A673 (cell line): ENCODE results near the gene METTL1. TPM values are rescaled to one million over a fixed set of nuclear protein-coding genes. Genes with fewer than 3 reads are reported as not detected.

ENCODE experiments used
- BruUV-seq: library from RNA; stranded (reverse); fragments of 400-500 nt; replicated peaks from 2 replicates; lab custom pipeline; 2021; lab: Mats Ljungman, UMichigan
- CTCF ChIA-PET: fragments of 300-600 bp; sonication (Branson Sonifier 250); formaldehyde crosslinking; loops from one replicate; lab custom pipeline; 2022; ENCODE audit warnings: antibody characterized with exemption; lab: Charles Lee
- POLR2A ChIA-PET: fragments of 300-600 bp; sonication (Branson Sonifier 250); formaldehyde crosslinking; loops from one replicate; lab custom pipeline; 2022; ENCODE audit warnings: antibody characterized with exemption; ENCODE audit not compliant: low non-redundant PET; lab: Charles Lee
- DNase-seq: peaks from one replicate; pipeline ENCODE4 v3.0.0-alpha.2; 2015; ENCODE audit warnings: low spot score
- H3K27ac ChIP-seq: fragments of 200-600 bp; sonication (generic); 2 replicates; pipeline ENCODE4 v1.5.1; 2016; ENCODE audit warnings: mixed run types, low read depth, mild to moderate bottlenecking, mixed read lengths, antibody characterized with exemption, low read length; ENCODE audit not compliant: poor library complexity, severe bottlenecking
- H3K27me3 ChIP-seq: fragments of 200-600 bp; sonication (generic); replicated peaks from 2 replicates; pipeline ENCODE4 v1.6.1; 2017; ENCODE audit warnings: mixed run types, low read depth, mild to moderate bottlenecking, mixed read lengths, antibody characterized with exemption, low read length; ENCODE audit not compliant: insufficient read depth, poor library complexity
- H3K36me3 ChIP-seq: fragments of 200-600 bp; sonication (generic); 2 replicates; pipeline ENCODE4 v1.6.1; 2016; ENCODE audit warnings: mixed run types, mild to moderate bottlenecking, mixed read lengths, antibody characterized with exemption, low read length; ENCODE audit not compliant: insufficient read depth, poor library complexity, severe bottlenecking
- H3K4me1 ChIP-seq: fragments of 200-600 bp; sonication (generic); 2 replicates; pipeline ENCODE4 v1.6.1; 2017; ENCODE audit warnings: mixed run types, mild to moderate bottlenecking, mixed read lengths, antibody characterized with exemption, low read length; ENCODE audit not compliant: insufficient read depth, poor library complexity, severe bottlenecking
- H3K4me3 ChIP-seq: fragments of 200-600 bp; sonication (generic); 2 replicates; pipeline ENCODE4 v1.5.1; 2016; ENCODE audit warnings: low read depth, mixed run types, mild to moderate bottlenecking, mixed read lengths, low read length; ENCODE audit not compliant: poor library complexity, severe bottlenecking
- H3K9me3 ChIP-seq: fragments of 200-600 bp; sonication (generic); 2 replicates; pipeline ENCODE4 v1.6.1; 2016; ENCODE audit warnings: mixed run types, low read depth, mild to moderate bottlenecking, mixed read lengths, antibody characterized with exemption, low read length; ENCODE audit not compliant: poor library complexity, severe bottlenecking
- CTCF ChIP-seq: fragments of 300-800, 200-600 bp; sonication (generic); conservative IDR thresholded peaks from 2 replicates; pipeline ENCODE4 v1.5.1; 2017; ENCODE audit warnings: low read depth, mild to moderate bottlenecking, antibody characterized with exemption, low read length, moderate library complexity, mixed read lengths
- EZH2 ChIP-seq: fragments of 200-600 bp; sonication (generic); IDR thresholded peaks from 2 replicates; pipeline ENCODE4 v1.6.1; 2017; ENCODE audit warnings: borderline replicate concordance, low read depth, mild to moderate bottlenecking, mixed read lengths, antibody characterized with exemption, low read length; ENCODE audit not compliant: poor library complexity, severe bottlenecking
- intact Hi-C: fragments of 100-400 bp; cut with micrococcal nuclease; formaldehyde crosslinking; loops from one replicate; pipeline ENCODE4 v1.10.0; 2022; ENCODE audit not compliant: unreplicated experiment
- total RNA-seq: library from RNA; stranded (reverse); gene quantifications from 2 replicates; pipeline ENCODE4 v1.2.3, GENCODE V29; 2021

The METTL1 gene
- total RNA-seq, 1 experiment from 2014 or later, result 55.6 TPM

- no TSS peak for BruUV-seq
These were observed 37.3 kb downstream of the METTL1 start for GRCh38 chr12:57734591-57734990.

GRCh38 chr12:57733928-57734327 lies 38.0 kb downstream of the METTL1 start:
- DNase-seq, result no peak
- BruUV-seq, result no TSS peak
- Histone ChIP-seq H3K27me3 (peaks cover 18% of the 10 kb centered on the region), H3K9me3 (no peaks in the 10 kb centered on the region), H3K27ac (no peak overlapping the region), H3K4me1 (peaks cover 17% of the 10 kb centered on the region), H3K36me3 (no peaks in the 10 kb centered on the region), H3K4me3 (no peak overlapping the region)
- POLR2A ChIA-PET, result no interaction called here
- CTCF ChIA-PET, result no interaction called here
- TF ChIP-seq EZH2 (no peak), CTCF (no peak)
- intact Hi-C loops, result no loop called here

More at GRCh38 chr12:57734591-57734990, 37.3 kb downstream of the METTL1 start:
- DNase-seq, result no peak
- H3K27ac ChIP-seq, result no peak overlapping the region
- intact Hi-C loops, result no loop called here
- no peaks in the 10 kb centered on the region for H3K9me3 ChIP-seq
- TF ChIP-seq CTCF, result no peak
- TF ChIP-seq EZH2, result no peak
- H3K4me1 ChIP-seq, result peaks cover 22% of the 10 kb centered on the region
- no peaks in the 10 kb centered on the region for H3K36me3 ChIP-seq
- no peak overlapping the region for H3K4me3 ChIP-seq
- CTCF ChIA-PET, result no interaction called here
- H3K27me3 ChIP-seq, result peaks cover 18% of the 10 kb centered on the region
- POLR2A ChIA-PET, result no interaction called here

- no peak for DNase-seq
- Histone ChIP-seq H3K4me1 (peaks cover 16% of the 10 kb centered on the region), H3K36me3 (no peaks in the 10 kb centered on the region), H3K27me3 (peaks cover 18% of the 10 kb centered on the region), H3K9me3 (no peaks in the 10 kb centered on the region), H3K27ac (no peak overlapping the region), H3K4me3 (no peak overlapping the region)
- CTCF ChIA-PET, result interaction anchor here (0.5 kb wide), 2 partner anchors 490 to 1249 kb away, joined by 3 to 4 read pairs; no protein-coding TSS in a partner anchor
- intact Hi-C loops, result no loop called here
- POLR2A ChIA-PET, result interaction anchor here (0.7 kb wide), 1 partner anchor 213 kb away, joined by 3 read pairs; no protein-coding TSS in a partner anchor
- no TSS peak for BruUV-seq
- TF ChIP-seq CTCF (no peak), EZH2 (no peak)
These were observed 38.9 kb downstream of the METTL1 start for GRCh38 chr12:57732726-57733593.
